Sigmoid colon (tissue), 4 donors: ENCODE data around the gene GDPD3.

ENCODE experiments used
- EP300 ChIP-seq, 4 donors: sonication (generic); formaldehyde crosslinking; IDR thresholded peaks; one replicate each; pipeline ENCODE4 v1.6.1; 2017; ENCODE audit warnings: antibody characterized with exemption in 4 of 4
- POLR2A ChIP-seq, 2 donors: fragments of 450-650 bp; IDR thresholded peaks; one replicate each; pipeline ENCODE4 v1.6.1; 2016; ENCODE audit warnings: antibody characterized with exemption in 2 of 2, mild to moderate bottlenecking in 2 of 2, moderate library complexity in 2 of 2
- TF ChIP-seq, protein P1 (sequence below), 4 experiments: fragments of 450-650 bp in 3 of 4; fragments of 200-600 bp in 1 of 4; IDR thresholded peaks; one replicate each; pipeline ENCODE4 v1.5.1; 2016 to 2019; ENCODE audit warnings: antibody characterized with exemption in 4 of 4, mild to moderate bottlenecking in 3 of 4, moderate library complexity in 2 of 4

DNA sequence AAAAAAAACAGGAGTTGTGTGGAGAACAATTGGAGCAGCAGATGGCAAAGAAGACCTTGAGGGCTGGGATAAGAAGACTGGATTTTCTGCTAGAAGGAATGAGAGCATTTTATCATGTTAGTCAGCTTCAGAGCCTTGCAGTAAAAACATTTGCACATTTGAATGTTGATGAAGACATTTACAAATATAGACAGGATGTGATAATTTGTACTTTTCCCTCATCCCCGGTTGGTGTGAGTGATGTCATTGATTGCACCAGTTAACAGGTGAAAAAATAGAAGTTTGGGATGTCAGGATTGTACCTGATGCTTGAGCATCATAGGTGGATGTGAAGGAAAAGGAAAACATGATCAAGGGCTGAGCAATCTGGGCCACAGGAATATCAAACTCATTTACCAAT lies 32.3 kb upstream of the GDPD3 start:
- TF ChIP-seq, protein P1, sequence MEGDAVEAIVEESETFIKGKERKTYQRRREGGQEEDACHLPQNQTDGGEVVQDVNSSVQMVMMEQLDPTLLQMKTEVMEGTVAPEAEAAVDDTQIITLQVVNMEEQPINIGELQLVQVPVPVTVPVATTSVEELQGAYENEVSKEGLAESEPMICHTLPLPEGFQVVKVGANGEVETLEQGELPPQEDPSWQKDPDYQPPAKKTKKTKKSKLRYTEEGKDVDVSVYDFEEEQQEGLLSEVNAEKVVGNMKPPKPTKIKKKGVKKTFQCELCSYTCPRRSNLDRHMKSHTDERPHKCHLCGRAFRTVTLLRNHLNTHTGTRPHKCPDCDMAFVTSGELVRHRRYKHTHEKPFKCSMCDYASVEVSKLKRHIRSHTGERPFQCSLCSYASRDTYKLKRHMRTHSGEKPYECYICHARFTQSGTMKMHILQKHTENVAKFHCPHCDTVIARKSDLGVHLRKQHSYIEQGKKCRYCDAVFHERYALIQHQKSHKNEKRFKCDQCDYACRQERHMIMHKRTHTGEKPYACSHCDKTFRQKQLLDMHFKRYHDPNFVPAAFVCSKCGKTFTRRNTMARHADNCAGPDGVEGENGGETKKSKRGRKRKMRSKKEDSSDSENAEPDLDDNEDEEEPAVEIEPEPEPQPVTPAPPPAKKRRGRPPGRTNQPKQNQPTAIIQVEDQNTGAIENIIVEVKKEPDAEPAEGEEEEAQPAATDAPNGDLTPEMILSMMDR (IDR thresholded peaks at IDR 0.05), result no peak
- TF ChIP-seq POLR2A (IDR thresholded peaks at IDR 0.05) (no peak), EP300 (IDR thresholded peaks at IDR 0.05) (no peak)
